Naive thymus-derived CD8-positive, alpha-beta T cell (primary cell): ENCODE data around the gene KLHL35. TPM values are rescaled to one million over a fixed set of nuclear protein-coding genes. Genes with fewer than 3 reads are reported as not detected.

Experiments used
- ATAC-seq, 2 donors: fragments of 150-1000 bp; cut with Tn5 transposase in 1 of 2; sonication (Bioruptor Pico), chemical (Tn5 transposase) in 1 of 2; 1 replicate in 1 of 2; 2 replicates in 1 of 2; pipeline ENCODE4 v1.10.0; 2021; ENCODE audit warnings: mild to moderate bottlenecking in 2 of 2, moderate library complexity in 2 of 2
- POLR2A ChIA-PET: fragments of 350-600 bp; sonication (Branson Sonifier 250); formaldehyde crosslinking; loops from one replicate; lab custom pipeline; 2021; ENCODE audit warnings: antibody characterized with exemption; lab: Charles Lee
- DNase-seq, 10 donors: peaks; one replicate each; pipeline versions ENCODE4 v3.0.0 to v3.0.0-alpha.2; 2020 to 2022
- H3K27ac Mint-ChIP-seq, 10 donors: one replicate each; pipeline ENCODE4 v1.8.0; 2020 to 2022; ENCODE audit warnings: mild to moderate bottlenecking in 10 of 10, mixed read lengths in 10 of 10, moderate library complexity in 4 of 10, inconsistent platforms in 1 of 10
- H3K27me3 Mint-ChIP-seq, 5 donors: one replicate each; pipeline ENCODE4 v1.8.0; 2021 to 2022; ENCODE audit warnings: mixed read lengths in 5 of 5
- H3K36me3 Mint-ChIP-seq, 3 donors: one replicate each; pipeline ENCODE4 v1.8.0; 2020 to 2022; ENCODE audit warnings: mixed read lengths in 3 of 3, mild to moderate bottlenecking in 2 of 3, inconsistent platforms in 1 of 3
- H3K4me1 Mint-ChIP-seq, 4 donors: one replicate each; pipeline ENCODE4 v1.8.0; 2021 to 2022; ENCODE audit warnings: mixed read lengths in 4 of 4
- H3K4me3 Mint-ChIP-seq, 10 donors: one replicate each; pipeline ENCODE4 v1.8.0; 2020 to 2022; ENCODE audit warnings: mild to moderate bottlenecking in 10 of 10, mixed read lengths in 10 of 10, moderate library complexity in 6 of 10, inconsistent platforms in 1 of 10
- H3K9me3 Mint-ChIP-seq, 9 donors: one replicate each; pipeline ENCODE4 v1.8.0; 2020 to 2022; ENCODE audit warnings: mixed read lengths in 9 of 9, mild to moderate bottlenecking in 3 of 9, inconsistent platforms in 1 of 9, moderate library complexity in 1 of 9
- polyA plus RNA-seq, 3 donors: library from polyadenylated mRNA; unstranded; fragments of 300-500 nt; fragmentation: Illumina TruSeq; gene quantifications; one replicate each; pipeline ENCODE4 v1.2.3, GENCODE V29; 2021
- total RNA-seq, 8 experiments: library from RNA in 2 of 8; stranded (reverse) in 2 of 8; gene quantifications; one replicate each; pipeline ENCODE4 v1.2.3 and lab custom pipeline; 2021 to 2026

Gene KLHL35, protein sequence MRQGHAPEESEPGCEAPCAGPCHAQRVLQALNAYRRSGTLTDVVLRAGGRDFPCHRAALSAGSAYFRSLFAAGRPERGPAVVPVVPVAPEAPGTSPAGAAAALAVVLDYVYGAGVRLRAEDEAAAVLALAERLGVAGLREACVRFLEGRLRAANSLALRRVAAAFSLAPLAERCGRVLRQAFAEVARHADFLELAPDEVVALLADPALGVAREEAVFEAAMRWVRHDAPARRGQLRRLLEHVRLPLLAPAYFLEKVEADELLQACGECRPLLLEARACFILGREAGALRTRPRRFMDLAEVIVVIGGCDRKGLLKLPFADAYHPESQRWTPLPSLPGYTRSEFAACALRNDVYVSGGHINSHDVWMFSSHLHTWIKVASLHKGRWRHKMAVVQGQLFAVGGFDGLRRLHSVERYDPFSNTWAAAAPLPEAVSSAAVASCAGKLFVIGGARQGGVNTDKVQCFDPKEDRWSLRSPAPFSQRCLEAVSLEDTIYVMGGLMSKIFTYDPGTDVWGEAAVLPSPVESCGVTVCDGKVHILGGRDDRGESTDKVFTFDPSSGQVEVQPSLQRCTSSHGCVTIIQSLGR
- total RNA-seq (1 to 10 TPM in 1 of 2 experiments, under 1 TPM in 1; 0.66 to 1.3 TPM), polyA plus RNA-seq (1 to 10 TPM in 1 of 3 donors, under 1 TPM in 2; 0.38 to 1.2 (median 0.74) TPM), total RNA-seq (lab: John Stamatoyannopoulos, UW) (0.14 to 3.4 (median 1.1) reads per million in 6 experiments)

DNA sequence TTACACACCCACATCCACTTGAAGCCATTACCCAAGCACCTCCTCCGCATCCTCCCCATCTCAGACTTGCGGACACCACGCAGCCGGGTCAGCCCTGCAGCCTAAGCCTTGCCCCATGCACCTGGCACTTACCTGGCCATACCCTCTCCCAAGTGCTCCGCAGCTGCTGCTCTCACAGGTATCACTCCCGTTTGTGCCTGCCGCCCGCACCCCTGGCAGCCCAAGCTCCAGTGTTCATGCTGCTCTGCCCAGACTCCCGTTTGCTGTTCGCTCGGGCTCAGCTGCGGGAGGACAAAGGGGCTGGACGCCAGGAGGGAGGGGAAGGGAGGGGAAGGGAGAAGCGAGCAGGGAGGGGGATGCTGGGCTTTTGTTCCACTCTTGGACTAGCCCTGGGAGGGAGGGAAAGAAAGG is at the start of gene KLHL35:
TSS of gene KLHL35 (minus strand) at position 293 of the 411 bp plus-strand sequence. CDS start 2,574 bp downstream, outside the sequence.
- Mint-ChIP-seq H3K27ac (peak within 1 kb of the TSS in 2 of 10 donors; percentile 12 to 78), H3K9me3 (peaks cover 0 to 4% (median 0%) of the 10 kb centered on the region in 9 donors), H3K36me3 (peaks cover 4 to 10% (median 6%) of the 10 kb centered on the region in 3 donors), H3K27me3 (peaks cover 30 to 60% (median 37%) of the 10 kb centered on the region in 5 donors), H3K4me3 (peak within 1 kb of the TSS in 4 of 10 donors; percentile 29 to 39 (median 32)), H3K4me1 (peaks cover 16 to 27% (median 20%) of the 10 kb centered on the region in 4 donors)
- ATAC-seq, result no peak
- POLR2A ChIA-PET, result no interaction called here
- DNase-seq, result no peak

DNA sequence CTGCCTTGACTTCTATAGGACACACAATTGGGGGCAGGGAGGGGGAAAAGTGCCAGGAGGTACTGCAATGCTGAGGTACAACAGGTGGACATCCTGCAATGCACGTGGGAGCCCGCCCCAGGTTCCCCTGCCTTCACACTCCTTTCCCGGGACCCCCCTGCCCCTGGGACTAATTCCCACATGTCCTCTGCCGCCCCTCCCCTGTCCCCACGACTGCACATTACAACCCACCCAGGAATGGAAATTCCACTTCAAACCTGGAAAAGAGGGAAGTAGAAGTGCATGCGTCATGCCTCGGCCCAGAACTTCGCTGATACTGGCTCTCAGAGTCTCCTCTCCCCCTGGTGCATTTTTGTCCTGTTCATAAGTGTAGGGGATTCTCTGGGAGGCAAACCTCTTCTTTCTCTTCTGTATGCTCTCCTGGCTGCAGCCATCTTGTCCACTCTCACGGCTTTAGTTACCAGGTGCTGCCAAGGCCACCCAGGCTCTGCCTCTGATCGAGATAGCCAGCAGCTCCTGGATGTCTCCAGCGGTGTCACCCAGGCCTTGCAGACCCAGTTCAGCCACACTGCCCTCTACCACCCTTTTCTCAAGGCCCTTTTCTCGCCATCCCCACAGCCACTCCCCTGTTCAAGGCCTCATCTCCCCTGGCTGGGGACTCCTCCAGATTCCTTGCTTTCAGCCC is 49.1 kb upstream of the KLHL35 start:
- no peak for ATAC-seq
- no peak for DNase-seq
- Mint-ChIP-seq H3K4me3 (no peak overlapping the region), H3K27me3 (no peaks in the 10 kb centered on the region), H3K36me3 (no peaks in the 10 kb centered on the region), H3K4me1 (peaks cover 4 to 7% (median 4%) of the 10 kb centered on the region in 4 donors), H3K9me3 (no peaks in the 10 kb centered on the region), H3K27ac (peak overlapping the region in 2 of 10 donors; percentile 40 to 53)
- POLR2A ChIA-PET, result no interaction called here

DNA sequence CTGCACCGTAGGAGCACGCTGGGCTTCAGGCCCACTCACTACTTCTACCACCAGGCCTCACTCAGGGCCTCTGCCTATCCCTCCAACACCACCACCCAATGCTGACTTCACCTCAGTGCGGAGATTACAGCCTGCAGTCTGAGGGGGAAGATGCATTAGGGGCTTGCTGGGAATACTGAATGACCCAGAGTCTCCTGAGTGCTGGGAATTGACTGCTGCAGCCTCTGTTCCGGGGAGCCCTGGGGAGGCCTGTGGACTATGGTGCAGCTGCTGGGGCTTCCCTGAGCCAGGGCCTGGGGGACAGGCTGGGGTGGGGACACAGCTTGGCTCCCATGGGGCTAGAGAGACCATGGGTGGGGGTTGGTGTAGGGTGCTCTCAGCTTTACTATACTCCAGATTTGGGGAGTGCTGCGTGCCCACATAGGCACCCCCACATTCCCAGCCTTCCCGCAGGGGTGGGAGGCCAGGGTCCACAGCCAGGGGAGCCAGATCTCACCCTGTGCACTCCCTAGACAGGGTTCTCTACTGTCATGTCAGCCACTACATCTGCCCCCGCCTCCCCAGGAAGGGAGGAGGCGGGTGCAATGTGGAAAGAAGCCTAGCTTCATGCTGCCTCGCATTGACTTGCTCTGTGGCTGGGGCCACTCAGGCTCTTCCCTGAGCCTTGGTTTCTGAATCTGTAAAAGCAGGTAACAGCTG is 48.4 kb upstream of the KLHL35 start:
- ATAC-seq (no peak), DNase-seq (no peak)
- no peak overlapping the region for H3K4me3 Mint-ChIP-seq
- no peaks in the 10 kb centered on the region for H3K36me3 Mint-ChIP-seq
- no peak overlapping the region for H3K27ac Mint-ChIP-seq
- H3K4me1 Mint-ChIP-seq, result peaks cover 2 to 8% (median 5%) of the 10 kb centered on the region in 4 donors
- no peaks in the 10 kb centered on the region for H3K27me3 Mint-ChIP-seq
- POLR2A ChIA-PET, result no interaction called here
- no peaks in the 10 kb centered on the region for H3K9me3 Mint-ChIP-seq

DNA sequence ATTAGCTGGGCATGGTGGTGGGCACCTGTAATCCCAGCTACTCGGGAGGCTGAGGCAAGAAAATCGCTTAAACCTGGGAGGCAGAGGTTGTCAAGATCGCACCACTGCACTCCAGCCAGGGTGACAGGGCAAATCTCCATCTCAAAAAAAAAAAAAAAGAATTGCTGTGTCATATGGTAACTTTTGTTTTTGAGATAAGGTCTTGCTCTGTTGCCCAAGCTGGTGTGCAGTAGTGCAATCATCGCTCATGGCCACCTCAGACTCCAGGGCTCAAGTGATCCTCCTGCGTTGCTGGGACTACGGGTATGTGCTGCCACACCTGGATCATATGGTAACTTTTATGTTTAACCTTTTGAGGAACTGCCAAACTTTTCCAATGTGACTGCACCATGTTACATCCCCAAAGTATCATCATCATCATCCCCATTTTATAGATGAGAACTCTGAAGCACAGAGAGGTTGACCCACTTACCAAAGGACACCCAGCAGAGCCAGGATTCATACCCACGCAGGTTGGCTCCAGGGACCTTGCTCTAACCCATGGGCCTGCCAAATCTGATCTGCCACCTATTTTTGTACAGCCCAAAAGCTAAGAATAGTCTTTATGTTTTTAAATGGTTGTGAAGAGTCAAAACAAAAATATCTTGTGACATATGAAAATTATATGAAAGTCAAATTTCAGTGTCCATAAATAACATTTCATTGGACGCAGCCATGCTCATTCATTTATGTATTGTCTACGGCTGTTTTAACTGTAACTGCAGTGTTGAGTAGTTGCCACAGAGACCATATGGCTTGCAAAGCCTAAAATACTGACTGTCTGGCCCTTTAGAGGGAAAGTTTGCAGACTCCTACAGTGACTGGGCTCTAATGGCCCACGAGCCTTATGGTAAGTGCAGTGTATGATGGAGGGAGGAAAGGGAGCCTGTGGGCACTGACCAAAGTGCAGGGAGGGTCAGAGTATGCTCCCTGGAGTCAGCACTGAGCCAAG is 47.5 kb upstream of the KLHL35 start:
- Mint-ChIP-seq H3K9me3 (no peaks in the 10 kb centered on the region), H3K36me3 (no peaks in the 10 kb centered on the region), H3K27ac (peak overlapping the region in 2 of 10 donors; percentile 28 to 43)

DNA sequence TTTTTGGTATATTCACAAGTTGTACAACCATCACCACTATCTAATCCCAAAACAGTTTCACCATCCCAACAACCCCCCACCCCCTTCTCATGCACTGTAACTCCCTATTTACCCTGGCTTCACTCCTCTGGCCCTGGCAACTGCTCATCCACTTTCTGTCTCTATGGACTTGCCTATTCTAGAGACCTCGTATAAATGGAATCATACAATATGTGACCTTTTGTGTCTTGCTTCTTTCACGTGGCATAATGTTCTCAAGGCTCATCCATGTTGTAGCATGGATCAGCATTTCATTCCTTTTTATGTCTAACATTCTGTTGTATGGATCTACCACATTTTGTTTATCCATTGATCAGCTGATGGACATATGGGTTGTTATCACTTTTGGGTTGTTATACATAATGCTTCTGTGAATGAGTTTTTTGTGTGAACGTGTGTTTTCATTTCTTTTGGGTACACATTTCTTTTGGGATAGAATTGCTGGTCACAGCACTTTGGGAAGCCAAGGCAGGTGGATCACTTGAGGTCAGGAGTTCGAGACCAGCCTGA is 46.7 kb upstream of the KLHL35 start:
- Mint-ChIP-seq H3K36me3 (no peaks in the 10 kb centered on the region), H3K4me3 (no peak overlapping the region), H3K27ac (peak overlapping the region in 1 of 10 donors; percentile 16), H3K9me3 (no peaks in the 10 kb centered on the region), H3K27me3 (no peaks in the 10 kb centered on the region), H3K4me1 (peaks cover 15 to 24% (median 22%) of the 10 kb centered on the region in 4 donors)
- ATAC-seq (no peak), DNase-seq (no peak)
- POLR2A ChIA-PET, result no interaction called here

More for the DNA sequence above, 47.5 kb upstream of the KLHL35 start:
- ATAC-seq (no peak), DNase-seq (no peak)
- POLR2A ChIA-PET, result no interaction called here
- Mint-ChIP-seq H3K4me3 (no peak overlapping the region), H3K27me3 (no peaks in the 10 kb centered on the region), H3K4me1 (peaks cover 7 to 16% (median 14%) of the 10 kb centered on the region in 4 donors)

DNA sequence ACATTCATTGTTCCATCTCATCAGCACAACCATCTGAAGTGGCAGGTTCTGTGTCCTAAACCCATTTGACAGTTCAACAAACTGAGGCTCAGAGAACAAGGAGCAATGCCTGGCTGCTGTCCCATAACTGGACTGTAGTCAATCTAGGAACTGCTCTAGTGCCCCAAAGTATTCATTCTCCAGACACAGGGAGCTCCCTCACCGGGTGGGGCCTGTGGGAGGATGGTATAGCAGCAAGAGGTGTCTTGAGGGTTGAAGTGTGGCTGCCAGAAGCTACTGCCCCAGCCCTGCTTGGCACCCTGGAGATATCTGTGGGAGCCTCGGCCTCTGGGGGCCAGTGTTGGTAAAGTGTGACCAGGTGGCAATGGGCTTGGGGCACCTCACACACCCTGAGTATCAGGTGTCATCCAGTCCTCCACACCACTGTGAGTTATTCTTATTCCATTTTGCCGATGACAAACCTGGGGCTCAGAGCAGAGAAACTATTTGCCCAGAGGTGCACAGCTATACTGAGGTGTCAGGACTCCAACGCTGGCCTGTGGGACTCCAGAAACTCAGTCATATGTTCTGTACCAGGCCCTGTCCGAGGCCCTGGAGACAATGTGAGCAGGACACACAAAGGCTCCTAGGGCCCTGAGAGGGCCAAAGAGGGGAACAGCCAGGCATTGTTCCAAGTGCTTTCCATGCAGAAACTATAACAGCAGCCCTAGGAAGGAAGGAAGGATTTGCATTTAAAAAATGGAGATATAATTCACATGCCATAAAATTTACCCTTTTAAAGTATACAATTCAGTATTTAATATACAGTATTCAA is 46.0 kb upstream of the KLHL35 start:
- H3K27ac Mint-ChIP-seq, result peak overlapping the region in 3 of 10 donors; percentile 37 to 62 (median 46)
- ATAC-seq, result no peak

DNA sequence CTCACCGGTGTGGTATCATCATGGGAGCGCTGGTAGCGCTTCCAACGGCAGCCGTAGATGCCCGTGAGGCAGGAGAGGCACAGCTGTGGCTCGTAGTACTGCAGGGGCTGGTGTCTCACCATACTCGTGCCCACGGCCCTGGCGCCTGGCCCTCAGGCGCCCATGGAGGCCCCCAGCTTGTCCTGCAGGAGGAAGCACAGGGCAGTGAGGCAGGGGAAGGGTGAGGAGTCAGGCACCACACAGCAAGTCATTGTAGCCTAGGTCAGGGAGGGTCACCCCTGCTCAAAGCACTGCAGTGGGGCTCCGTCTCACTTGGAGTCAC is 44.6 kb upstream of the KLHL35 start:
- POLR2A ChIA-PET, result no interaction called here
- peaks cover 13 to 30% (median 25%) of the 10 kb centered on the region in 4 donors for H3K4me1 Mint-ChIP-seq
- H3K9me3 Mint-ChIP-seq, result no peaks in the 10 kb centered on the region
- H3K4me3 Mint-ChIP-seq, result no peak overlapping the region
- peak overlapping the region in 4 of 10 donors; percentile 40 to 90 (median 74) for H3K27ac Mint-ChIP-seq
- no peaks in the 10 kb centered on the region for H3K27me3 Mint-ChIP-seq
- ATAC-seq (no peak), DNase-seq (peak in 1 of 10 donors; percentile 7)
- H3K36me3 Mint-ChIP-seq, result no peaks in the 10 kb centered on the region

More for the DNA sequence above, 46.0 kb upstream of the KLHL35 start:
- H3K9me3 Mint-ChIP-seq, result no peaks in the 10 kb centered on the region
- peaks cover 15 to 30% (median 25%) of the 10 kb centered on the region in 4 donors for H3K4me1 Mint-ChIP-seq
- POLR2A ChIA-PET, result no interaction called here
- DNase-seq, result no peak
- H3K4me3 Mint-ChIP-seq, result no peak overlapping the region
- no peaks in the 10 kb centered on the region for H3K36me3 Mint-ChIP-seq
- H3K27me3 Mint-ChIP-seq, result no peaks in the 10 kb centered on the region

DNA sequence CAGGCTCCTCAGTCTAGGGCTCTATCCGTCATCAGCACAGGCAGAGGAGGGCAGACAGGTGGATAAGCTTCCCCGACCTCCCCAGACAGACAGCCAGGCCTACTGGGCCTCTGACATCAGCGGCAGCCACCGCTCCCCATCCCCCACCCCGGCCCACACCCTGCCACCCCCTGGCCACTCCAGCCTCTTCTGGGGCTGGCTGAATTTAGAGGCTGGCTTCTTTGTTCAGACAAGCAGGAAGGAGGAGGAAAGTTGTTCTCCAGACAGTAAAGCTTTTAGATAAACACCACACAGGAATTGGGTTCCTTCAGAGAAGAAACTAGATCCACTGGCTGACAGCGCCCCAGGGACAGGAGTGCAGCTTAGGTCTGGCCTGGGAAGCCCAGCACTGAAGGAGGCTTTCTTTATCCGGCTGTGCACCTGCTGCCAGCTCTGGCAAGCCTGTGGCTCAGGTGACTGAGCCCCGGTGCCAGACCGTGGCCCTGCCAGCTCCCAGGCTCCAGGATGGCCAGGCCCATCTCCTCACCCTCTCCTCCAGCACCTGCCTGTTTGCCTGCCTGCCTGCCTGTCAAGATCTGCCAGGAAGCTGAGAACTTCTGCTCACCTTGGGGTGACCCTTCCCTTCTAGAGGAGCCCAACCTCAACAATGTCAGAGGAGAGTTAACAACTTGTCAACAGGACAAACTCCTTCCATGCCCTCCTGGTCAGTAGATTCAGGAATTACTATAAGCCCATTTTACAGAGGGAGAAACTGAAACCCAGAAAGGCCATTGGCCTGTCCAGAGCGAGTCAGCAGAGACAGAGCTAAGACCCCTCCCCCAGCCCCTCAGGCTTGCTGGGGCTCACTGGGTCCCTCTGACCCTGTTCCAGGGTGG is 44.0 kb upstream of the KLHL35 start:
- Mint-ChIP-seq H3K4me1 (peaks cover 13 to 30% (median 25%) of the 10 kb centered on the region in 4 donors), H3K9me3 (no peaks in the 10 kb centered on the region)

DNA sequence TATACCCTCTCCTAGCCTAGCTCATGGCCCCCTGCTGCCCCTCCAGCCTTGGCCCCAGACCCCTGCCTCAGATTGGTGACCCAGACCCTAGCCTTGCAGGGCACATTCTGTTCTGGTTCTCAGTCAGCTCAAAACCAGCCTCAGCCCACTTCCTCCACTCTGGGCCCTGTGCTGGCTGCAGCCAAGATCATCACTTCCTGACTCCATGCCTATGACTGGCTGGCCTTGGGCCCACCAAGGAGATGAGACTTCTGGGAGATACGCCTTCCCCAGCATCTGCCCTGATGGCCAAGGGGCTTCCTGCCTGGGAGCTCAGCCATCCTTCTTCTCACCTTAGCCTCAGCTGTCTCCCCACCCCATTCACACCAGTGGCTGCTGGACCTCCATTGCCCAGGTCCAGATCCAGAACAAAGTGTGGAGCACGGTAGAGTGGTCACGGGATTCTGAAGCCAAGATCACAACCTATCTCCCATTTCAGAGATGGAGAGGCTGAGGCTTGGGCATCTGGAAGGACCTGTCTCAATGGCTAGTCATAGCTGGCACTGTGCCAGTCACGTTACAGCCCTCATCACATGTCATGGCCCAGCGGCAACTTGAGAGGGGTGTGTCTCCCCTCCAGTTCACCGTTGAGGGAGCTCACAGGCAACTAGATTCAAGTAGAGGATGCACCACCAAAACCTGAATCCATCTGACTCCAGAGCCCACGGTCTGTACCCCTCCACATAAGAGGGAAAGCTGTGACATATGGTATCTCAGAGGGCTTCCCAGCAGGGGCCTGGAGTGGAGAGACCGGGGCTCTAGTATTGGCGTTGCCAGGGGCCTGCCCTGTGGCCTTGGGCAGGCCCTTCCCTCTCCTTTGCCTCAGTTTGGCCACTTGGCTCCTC is 43.0 kb upstream of the KLHL35 start:
- Mint-ChIP-seq H3K9me3 (no peaks in the 10 kb centered on the region), H3K4me3 (peak overlapping the region; percentile 60 to 82 (median 73)), H3K27me3 (no peaks in the 10 kb centered on the region), H3K27ac (peak overlapping the region; percentile 75 to 97 (median 94)), H3K36me3 (peaks cover 0 to 1% (median 0%) of the 10 kb centered on the region in 3 donors), H3K4me1 (peaks cover 15 to 30% (median 25%) of the 10 kb centered on the region in 4 donors)
- POLR2A ChIA-PET, result interaction anchor here (0.8 to 1.9 kb wide), 4 partner anchors 49 to 106 kb away, joined by 3 to 6 read pairs (median 3); partner anchors contain the start of gene GDPD5
- ATAC-seq, result peak; percentile 70 to 78
- DNase-seq, result peak in 2 of 10 donors; percentile 7 to 65

More for the DNA sequence above, 44.0 kb upstream of the KLHL35 start:
- peak overlapping the region in 8 of 10 donors; percentile 14 to 97 (median 80) for H3K27ac Mint-ChIP-seq
- DNase-seq (peak in 1 of 10 donors; percentile 49), ATAC-seq (no peak)
- peak overlapping the region in 1 of 10 donors; percentile 5 for H3K4me3 Mint-ChIP-seq
- H3K36me3 Mint-ChIP-seq, result no peaks in the 10 kb centered on the region
- no peaks in the 10 kb centered on the region for H3K27me3 Mint-ChIP-seq
- POLR2A ChIA-PET, result interaction anchor here (1.9 kb wide), 1 partner anchor 48 kb away, joined by 6 read pairs; the partner anchor contains the start of gene GDPD5
